C4-2B (cell line): ENCODE results near the gene TPD52L2.

Experiments
- CTCF ChIP-seq: fragments of 450-650 bp; conservative IDR thresholded peaks from 2 replicates; pipeline ENCODE4 v1.5.1; 2017; ENCODE audit warnings: mild to moderate bottlenecking
- ZFX ChIP-seq: fragments of 450-650 bp; IDR thresholded peaks from 2 replicates; pipeline ENCODE4 v1.6.1; 2017

DNA sequence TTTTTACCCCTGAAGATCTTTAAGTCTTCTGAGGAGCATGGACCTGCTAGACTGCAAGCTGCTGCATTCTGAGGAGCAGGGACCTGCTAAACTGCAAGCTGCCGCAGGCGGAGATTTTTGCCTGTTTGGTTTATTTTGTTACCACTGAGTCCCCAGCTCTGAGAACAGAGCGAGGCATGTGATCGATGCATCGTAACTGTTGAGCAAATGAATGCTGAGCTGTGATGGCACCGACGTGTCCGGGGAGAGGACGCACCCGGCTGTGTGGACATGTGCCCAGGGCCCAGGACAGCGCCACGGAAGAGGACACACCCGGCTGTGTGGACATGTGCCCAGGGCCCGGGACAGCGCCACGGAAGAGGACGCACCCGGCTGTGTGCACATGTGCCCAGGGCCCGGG lies 54.1 kb downstream of the TPD52L2 start:
- TF ChIP-seq CTCF = no peak
- TF ChIP-seq ZFX = no peak
